Transverse colon (tissue), 4 donors: ENCODE data around the gene HPCAL1. TPM values are rescaled to one million over a fixed set of nuclear protein-coding genes. Genes with fewer than 3 reads are reported as not detected.

Experiments used
- DNase-seq: peaks from one replicate; pipeline ENCODE4 v3.0.0-alpha.2; 2019
- H3K27ac ChIP-seq, 4 donors: fragments of 200-600 bp; sonication (generic); 2 replicates each; pipeline ENCODE4 v1.5.1; 2016 to 2018; ENCODE audit warnings: inconsistent platforms in 4 of 4
- H3K27me3 ChIP-seq: fragments of 200-600 bp; sonication (generic); 2 replicates; pipeline ENCODE4 v1.5.1; 2017; ENCODE audit warnings: inconsistent platforms
- H3K36me3 ChIP-seq, 4 donors: fragments of 200-600 bp; sonication (generic); 2 replicates each; pipeline ENCODE4 v1.5.1; 2017 to 2019; ENCODE audit warnings: inconsistent platforms in 4 of 4
- H3K4me1 ChIP-seq, 4 donors: fragments of 200-600 bp; sonication (generic); 2 replicates each; pipeline ENCODE4 v1.5.1; 2017 to 2020; ENCODE audit warnings: inconsistent platforms in 4 of 4
- H3K4me3 ChIP-seq, 4 donors: fragments of 200-600 bp; sonication (generic); 1 replicate in 1 of 4; 2 replicates in 3 of 4; pipeline versions ENCODE4 v1.5.1 to v1.6.1; 2017 to 2019; ENCODE audit warnings: inconsistent platforms in 4 of 4
- H3K9me3 ChIP-seq, 2 donors: fragments of 200-600 bp; sonication (generic); 2 replicates each; pipeline ENCODE4 v1.5.1; 2017 to 2019; ENCODE audit warnings: inconsistent platforms in 2 of 2
- EP300 ChIP-seq: sonication (generic); formaldehyde crosslinking; IDR thresholded peaks from one replicate; pipeline ENCODE4 v1.6.1; 2017; ENCODE audit warnings: antibody characterized with exemption, low read depth
- POLR2A ChIP-seq: fragments of 450-650 bp; IDR thresholded peaks from one replicate; pipeline ENCODE4 v1.6.1; 2016; ENCODE audit warnings: antibody characterized with exemption, mild to moderate bottlenecking, moderate library complexity
- POLR2AphosphoS5 ChIP-seq, 3 donors: sonication (generic); formaldehyde crosslinking; IDR thresholded peaks; one replicate each; pipeline ENCODE4 v1.6.1; 2016; ENCODE audit warnings: antibody characterized with exemption in 3 of 3
- WGBS, 2 donors: methylation state at CpG; one replicate each; pipeline ENCODE4 v1.1.5; 2018; ENCODE audit warnings: low coverage in 1 of 2; 5-methylcytosine and 5-hydroxymethylcytosine counted together
- in situ Hi-C, 4 donors: fragments of 200-750 bp; cut with MboI; loops; one replicate each; pipeline versions ENCODE4 v1.15.0 to v1.15.1; 2017; ENCODE audit warnings: low sequenced_read_pairs in 3 of 4, low pct_ligation_motif_present in 1 of 4, low pct_unique_long_range_greater_than_20kb in 1 of 4
- intact Hi-C: fragments of 100-400 bp; cut with DNase I; formaldehyde crosslinking; loops from one replicate; pipeline ENCODE4 v1.15.1; 2023; ENCODE audit warnings: low total_unique reads
- total RNA-seq, 4 donors: library from RNA; depleted of rRNA; stranded (reverse); fragments of >200 nt; gene quantifications; one replicate each; pipeline ENCODE4 v1.1.0, GENCODE V29; 2016
- TF ChIP-seq, protein P1 (sequence below), 5 experiments: fragments of 200-600 bp in 3 of 5; fragments of 450-650 bp in 2 of 5; sonication (generic) in 3 of 5; IDR thresholded peaks; 1 replicate in 2 of 5; 2 replicates in 3 of 5; pipeline ENCODE4 v1.5.1; 2016 to 2017; ENCODE audit warnings: antibody characterized with exemption in 5 of 5, inconsistent platforms in 3 of 5, mild to moderate bottlenecking in 2 of 5, moderate library complexity in 1 of 5

The HPCAL1 gene
- total RNA-seq, 4 donors from 2014 or later = 88.9 to 221 (median 129) TPM

DNA sequence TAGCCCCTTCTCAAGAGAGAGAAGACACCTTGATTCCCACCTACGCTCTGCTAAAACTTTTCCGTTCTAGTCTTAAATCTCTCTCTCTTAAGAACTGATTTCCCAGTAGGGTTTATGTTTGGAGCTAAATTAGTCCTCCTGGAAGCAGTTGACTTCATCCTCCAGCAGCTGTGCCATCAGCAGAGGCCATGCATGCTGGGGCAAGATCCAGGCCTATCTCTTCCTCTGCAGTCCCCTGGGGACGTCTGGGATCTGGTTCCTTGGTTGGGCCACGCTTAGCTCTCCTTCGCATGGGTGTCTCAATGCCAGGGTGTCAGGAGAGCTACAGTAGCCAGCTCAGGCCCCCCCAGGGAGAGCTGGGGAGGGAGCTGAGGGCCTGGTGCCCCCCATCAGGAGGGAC is 49.7 kb downstream of the HPCAL1 start:
- intact Hi-C loops (no loop called here), in situ Hi-C loops (no loop called here)
- WGBS, 2 donors = 83 to 89% methylated on average over 2 to 5 of the region's 5 CpGs
- no peak for DNase-seq
- no peak for TF ChIP-seq POLR2AphosphoS5 (IDR thresholded peaks at IDR 0.05)
- H3K4me3 ChIP-seq = no peak overlapping the region
- no peaks in the 10 kb centered on the region for H3K9me3 ChIP-seq
- no peaks in the 10 kb centered on the region for H3K27me3 ChIP-seq
- H3K4me1 ChIP-seq = peaks cover 0 to 6% (median 4%) of the 10 kb centered on the region in 4 donors
- no peaks in the 10 kb centered on the region for H3K36me3 ChIP-seq
- no peak overlapping the region for H3K27ac ChIP-seq

DNA sequence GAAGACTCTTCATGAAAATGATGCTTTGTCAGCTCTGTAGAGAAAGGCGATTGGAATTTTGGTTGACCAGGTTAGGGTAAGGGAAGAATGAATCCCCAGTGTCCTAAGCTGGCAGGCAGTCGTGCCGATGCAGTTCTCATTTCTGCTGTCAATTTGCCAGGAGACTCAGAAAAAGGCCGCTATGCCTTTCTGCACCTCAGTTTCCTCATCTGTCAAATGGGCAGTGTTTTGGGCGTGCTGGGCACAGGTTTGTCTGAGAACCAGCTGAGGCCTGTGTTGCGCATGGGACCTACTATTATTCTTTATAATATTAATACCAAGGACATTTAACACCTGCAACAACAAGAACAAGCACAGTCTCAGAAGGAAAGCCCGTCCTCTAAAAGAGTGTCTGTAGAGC is 50.3 kb downstream of the HPCAL1 start:
- Histone ChIP-seq H3K9me3 (no peaks in the 10 kb centered on the region), H3K36me3 (no peaks in the 10 kb centered on the region), H3K4me1 (no peaks in the 10 kb centered on the region), H3K4me3 (no peak overlapping the region), H3K27ac (no peak overlapping the region), H3K27me3 (no peaks in the 10 kb centered on the region)
- DNase-seq = no peak
- no peak for TF ChIP-seq EP300
- TF ChIP-seq POLR2AphosphoS5 (IDR thresholded peaks at IDR 0.05) = no peak
- TF ChIP-seq POLR2A = no peak
- TF ChIP-seq, protein P1, sequence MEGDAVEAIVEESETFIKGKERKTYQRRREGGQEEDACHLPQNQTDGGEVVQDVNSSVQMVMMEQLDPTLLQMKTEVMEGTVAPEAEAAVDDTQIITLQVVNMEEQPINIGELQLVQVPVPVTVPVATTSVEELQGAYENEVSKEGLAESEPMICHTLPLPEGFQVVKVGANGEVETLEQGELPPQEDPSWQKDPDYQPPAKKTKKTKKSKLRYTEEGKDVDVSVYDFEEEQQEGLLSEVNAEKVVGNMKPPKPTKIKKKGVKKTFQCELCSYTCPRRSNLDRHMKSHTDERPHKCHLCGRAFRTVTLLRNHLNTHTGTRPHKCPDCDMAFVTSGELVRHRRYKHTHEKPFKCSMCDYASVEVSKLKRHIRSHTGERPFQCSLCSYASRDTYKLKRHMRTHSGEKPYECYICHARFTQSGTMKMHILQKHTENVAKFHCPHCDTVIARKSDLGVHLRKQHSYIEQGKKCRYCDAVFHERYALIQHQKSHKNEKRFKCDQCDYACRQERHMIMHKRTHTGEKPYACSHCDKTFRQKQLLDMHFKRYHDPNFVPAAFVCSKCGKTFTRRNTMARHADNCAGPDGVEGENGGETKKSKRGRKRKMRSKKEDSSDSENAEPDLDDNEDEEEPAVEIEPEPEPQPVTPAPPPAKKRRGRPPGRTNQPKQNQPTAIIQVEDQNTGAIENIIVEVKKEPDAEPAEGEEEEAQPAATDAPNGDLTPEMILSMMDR (IDR thresholded peaks at IDR 0.05) = no peak
- in situ Hi-C loops = no loop called here
- WGBS, 2 donors = 93 to 96% methylated on average over 7 of the region's 7 CpGs
- intact Hi-C loops = no loop called here

DNA sequence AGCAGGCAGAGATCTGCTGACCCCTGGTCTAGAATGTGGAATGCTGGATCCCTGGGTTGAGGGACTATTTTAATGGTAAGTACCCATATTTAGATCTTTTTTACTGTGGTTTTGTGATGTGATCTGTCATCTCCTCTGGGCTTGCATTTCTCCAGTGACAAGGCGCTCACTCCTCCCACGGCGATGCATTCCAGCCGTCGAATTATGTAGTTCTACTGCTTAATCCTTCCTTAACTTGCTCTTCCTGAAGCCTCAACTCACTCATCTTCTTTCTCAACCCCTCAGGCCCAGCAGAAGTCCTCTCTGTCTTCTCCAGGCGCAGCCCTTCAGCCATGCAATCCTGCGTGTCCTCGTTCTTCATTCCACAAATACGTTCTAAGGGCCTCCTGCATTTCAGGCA is 51.2 kb downstream of the HPCAL1 start:
- Histone ChIP-seq H3K27me3 (no peaks in the 10 kb centered on the region), H3K36me3 (no peaks in the 10 kb centered on the region), H3K9me3 (no peaks in the 10 kb centered on the region), H3K4me3 (no peak overlapping the region), H3K4me1 (no peaks in the 10 kb centered on the region), H3K27ac (no peak overlapping the region)
- no peak for TF ChIP-seq POLR2AphosphoS5 (IDR thresholded peaks at IDR 0.05)
- no peak for TF ChIP-seq EP300
- no peak for TF ChIP-seq POLR2A
- TF ChIP-seq, protein P1 (IDR thresholded peaks at IDR 0.05) = no peak
- in situ Hi-C loops (no loop called here), intact Hi-C loops (no loop called here)
- 94 to 97% methylated on average over 8 to 9 of the region's 9 CpGs for WGBS, 2 donors
- no peak for DNase-seq

DNA sequence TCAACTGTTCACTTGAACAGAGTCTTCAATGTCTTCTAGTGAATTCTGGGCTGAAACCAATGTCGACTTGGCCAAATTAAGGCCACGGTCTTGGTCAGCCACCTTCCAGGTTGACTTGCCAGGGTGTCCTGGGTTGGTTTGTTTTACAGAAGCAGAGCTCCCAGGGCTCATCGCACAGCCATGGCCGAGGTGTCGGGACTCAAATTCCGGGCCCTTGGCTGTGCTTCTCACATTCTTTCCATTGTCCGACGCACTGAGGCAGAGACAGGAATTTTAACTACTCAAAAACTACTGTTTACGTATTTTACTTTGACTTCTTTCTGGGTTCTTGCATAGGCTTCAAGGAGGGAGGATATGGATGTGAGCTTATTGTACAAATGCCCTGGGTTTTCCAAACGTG is 51.7 kb downstream of the HPCAL1 start:
- no peak for DNase-seq
- intact Hi-C loops = no loop called here
- no peaks in the 10 kb centered on the region for H3K36me3 ChIP-seq

More for the DNA sequence above, 51.7 kb downstream of the HPCAL1 start:
- no peak for TF ChIP-seq EP300
- TF ChIP-seq POLR2AphosphoS5 (IDR thresholded peaks at IDR 0.05) = no peak
- TF ChIP-seq, protein P1 (IDR thresholded peaks at IDR 0.05) = no peak
- TF ChIP-seq POLR2A = no peak
- Histone ChIP-seq H3K27me3 (no peaks in the 10 kb centered on the region), H3K27ac (no peak overlapping the region), H3K4me1 (no peaks in the 10 kb centered on the region), H3K9me3 (no peaks in the 10 kb centered on the region), H3K4me3 (no peak overlapping the region)
- in situ Hi-C loops = no loop called here
- WGBS, 2 donors = 94 to 97% methylated on average over 5 to 10 of the region's 10 CpGs
